Natural killer cell treated with Interleukin-12 subunit alpha and Interleukin-12 subunit beta and Interleukin-15 and Interleukin-18, amount 100 ng/mL, for 72 hours (primary cell): ENCODE results near the gene PGRMC1. TPM values are rescaled to one million over a fixed set of nuclear protein-coding genes. Genes with fewer than 3 reads are reported as not detected.

Source experiments
- ATAC-seq, 2 donors: fragments of 150-1000 bp; cut with Tn5 transposase in 1 of 2; sonication (Bioruptor Pico), chemical (Tn5 transposase) in 1 of 2; 2 replicates each; pipeline ENCODE4 v1.10.0; 2021
- DNase-seq: peaks from one replicate; pipeline ENCODE4 v3.0.0; 2022; ENCODE audit warnings: low spot score
- H3K27ac Mint-ChIP-seq, 2 donors: 1 replicate in 1 of 2; 2 replicates in 1 of 2; pipeline ENCODE4 v1.8.0; 2022; ENCODE audit warnings: mixed read lengths in 2 of 2, mild to moderate bottlenecking in 1 of 2, moderate library complexity in 1 of 2
- H3K27me3 Mint-ChIP-seq, 2 donors: 1 replicate in 1 of 2; 2 replicates in 1 of 2; pipeline ENCODE4 v1.8.0; 2022; ENCODE audit warnings: mixed read lengths in 2 of 2
- H3K36me3 Mint-ChIP-seq: one replicate; pipeline ENCODE4 v1.8.0; 2022; ENCODE audit warnings: mixed read lengths
- H3K4me1 Mint-ChIP-seq, 2 donors: 1 replicate in 1 of 2; 2 replicates in 1 of 2; pipeline ENCODE4 v1.8.0; 2022; ENCODE audit warnings: low read depth in 2 of 2, mixed read lengths in 2 of 2, mild to moderate bottlenecking in 1 of 2
- H3K4me3 Mint-ChIP-seq: one replicate; pipeline ENCODE4 v1.8.0; 2022; ENCODE audit warnings: mixed read lengths
- H3K9me3 Mint-ChIP-seq: 2 replicates; pipeline ENCODE4 v1.8.0; 2022; ENCODE audit warnings: mixed read lengths
- total RNA-seq, 2 donors: library from RNA; stranded (reverse); gene quantifications; one replicate each; pipeline ENCODE4 v1.2.3, GENCODE V29; 2022

PGRMC1 gene
- total RNA-seq, 2 donors from 2014 or later, result 27.4 to 29.0 TPM

- Mint-ChIP-seq H3K36me3 (no peaks in the 10 kb centered on the region), H3K4me3 (no peak overlapping the region), H3K27ac (no peak overlapping the region), H3K4me1 (no peaks in the 10 kb centered on the region), H3K9me3 (no peaks in the 10 kb centered on the region), H3K27me3 (peaks cover 22 to 25% of the 10 kb centered on the region in 2 donors)
- ATAC-seq (no peak), DNase-seq (no peak)
These were observed 24.5 kb upstream of the PGRMC1 start for GRCh38 chrX:119211649-119212014.

GRCh38 chrX:119218198-119218597, 17.9 kb upstream of the PGRMC1 start:
- Mint-ChIP-seq H3K36me3 (no peaks in the 10 kb centered on the region), H3K27ac (no peak overlapping the region), H3K4me1 (no peaks in the 10 kb centered on the region), H3K9me3 (no peaks in the 10 kb centered on the region), H3K4me3 (no peak overlapping the region), H3K27me3 (peaks cover 36 to 43% of the 10 kb centered on the region in 2 donors)
- ATAC-seq (no peak), DNase-seq (no peak)

- ATAC-seq (no peak), DNase-seq (no peak)
- Mint-ChIP-seq H3K4me1 (no peaks in the 10 kb centered on the region), H3K27me3 (peaks cover 37 to 39% of the 10 kb centered on the region in 2 donors), H3K27ac (no peak overlapping the region), H3K36me3 (no peaks in the 10 kb centered on the region), H3K9me3 (no peaks in the 10 kb centered on the region), H3K4me3 (no peak overlapping the region)
These were observed 13.2 kb upstream of the PGRMC1 start for GRCh38 chrX:119222932-119223331.

- Mint-ChIP-seq H3K4me3 (no peak overlapping the region), H3K27me3 (peaks cover 42 to 43% of the 10 kb centered on the region in 2 donors), H3K4me1 (no peaks in the 10 kb centered on the region), H3K9me3 (no peaks in the 10 kb centered on the region), H3K36me3 (no peaks in the 10 kb centered on the region), H3K27ac (no peak overlapping the region)
- DNase-seq (no peak), ATAC-seq (no peak)
These were observed 12.3 kb upstream of the PGRMC1 start for GRCh38 chrX:119223783-119224182.

- H3K27me3 Mint-ChIP-seq, result peaks cover 39 to 40% of the 10 kb centered on the region in 2 donors
- ATAC-seq, result no peak
- H3K4me1 Mint-ChIP-seq, result no peaks in the 10 kb centered on the region
These were observed 9.6 kb upstream of the PGRMC1 start for GRCh38 chrX:119226446-119226845.

GRCh38 chrX:119228512-119229252, 7.4 kb upstream of the PGRMC1 start:
- Mint-ChIP-seq H3K27me3 (peaks cover 39 to 42% of the 10 kb centered on the region in 2 donors), H3K36me3 (no peaks in the 10 kb centered on the region), H3K9me3 (no peaks in the 10 kb centered on the region), H3K4me1 (no peaks in the 10 kb centered on the region), H3K27ac (no peak overlapping the region), H3K4me3 (no peak overlapping the region)
- ATAC-seq (no peak), DNase-seq (no peak)

More at GRCh38 chrX:119226446-119226845, 9.6 kb upstream of the PGRMC1 start:
- H3K4me3 Mint-ChIP-seq, result no peak overlapping the region
- no peaks in the 10 kb centered on the region for H3K9me3 Mint-ChIP-seq
- no peak for DNase-seq
- no peak overlapping the region for H3K27ac Mint-ChIP-seq
- H3K36me3 Mint-ChIP-seq, result no peaks in the 10 kb centered on the region

- Mint-ChIP-seq H3K27ac (no peak overlapping the region), H3K9me3 (no peaks in the 10 kb centered on the region), H3K4me1 (no peaks in the 10 kb centered on the region), H3K4me3 (no peak overlapping the region), H3K36me3 (no peaks in the 10 kb centered on the region), H3K27me3 (peaks cover 36 to 42% of the 10 kb centered on the region in 2 donors)
- DNase-seq, result no peak
- ATAC-seq, result no peak
These were observed 6.9 kb upstream of the PGRMC1 start for GRCh38 chrX:119229253-119229615.

GRCh38 chrX:119230850-119231249, 5.2 kb upstream of the PGRMC1 start:
- H3K36me3 Mint-ChIP-seq, result no peaks in the 10 kb centered on the region
- no peak overlapping the region for H3K4me3 Mint-ChIP-seq
- H3K9me3 Mint-ChIP-seq, result no peaks in the 10 kb centered on the region
- ATAC-seq (peak in 1 of 2 donors; percentile 68), DNase-seq (no peak)
- no peak overlapping the region for H3K27ac Mint-ChIP-seq
- H3K27me3 Mint-ChIP-seq, result peaks cover 35 to 38% of the 10 kb centered on the region in 2 donors
- peaks cover 0 to 5% of the 10 kb centered on the region in 2 donors for H3K4me1 Mint-ChIP-seq

- DNase-seq (no peak), ATAC-seq (no peak)
- no peak overlapping the region for H3K27ac Mint-ChIP-seq
- no peak overlapping the region for H3K4me3 Mint-ChIP-seq
- H3K36me3 Mint-ChIP-seq, result no peaks in the 10 kb centered on the region
- H3K4me1 Mint-ChIP-seq, result peaks cover 2 to 6% of the 10 kb centered on the region in 2 donors
- no peaks in the 10 kb centered on the region for H3K9me3 Mint-ChIP-seq
- H3K27me3 Mint-ChIP-seq, result peaks cover 30 to 31% of the 10 kb centered on the region in 2 donors
These were observed 4.1 kb upstream of the PGRMC1 start for GRCh38 chrX:119231936-119232445.

GRCh38 chrX:119235051-119235511, 1.0 kb upstream of the PGRMC1 start:
- no peak for DNase-seq
- H3K27me3 Mint-ChIP-seq, result peaks cover 8 to 9% of the 10 kb centered on the region in 2 donors
- H3K36me3 Mint-ChIP-seq, result no peaks in the 10 kb centered on the region
- peak overlapping the region; percentile 9 to 38 for H3K27ac Mint-ChIP-seq
- ATAC-seq, result no peak
- H3K4me1 Mint-ChIP-seq, result peaks cover 11 to 15% of the 10 kb centered on the region in 2 donors
- peak overlapping the region; percentile 95 for H3K4me3 Mint-ChIP-seq
- no peaks in the 10 kb centered on the region for H3K9me3 Mint-ChIP-seq

GRCh38 chrX:119236623-119237561, 807 bp downstream of the PGRMC1 start:
- H3K4me1 Mint-ChIP-seq, result peaks cover 13 to 18% of the 10 kb centered on the region in 2 donors
- DNase-seq (peak; percentile 67), ATAC-seq (peak; percentile 34 to 50)
- no peaks in the 10 kb centered on the region for H3K9me3 Mint-ChIP-seq
- H3K27me3 Mint-ChIP-seq, result peaks cover 0 to 4% of the 10 kb centered on the region in 2 donors
- peak overlapping the region; percentile 95 for H3K4me3 Mint-ChIP-seq
- H3K36me3 Mint-ChIP-seq, result peaks cover 2% of the 10 kb centered on the region
- H3K27ac Mint-ChIP-seq, result peak overlapping the region; percentile 9 to 24

- Mint-ChIP-seq H3K27me3 (peaks cover 0 to 7% of the 10 kb centered on the region in 2 donors), H3K4me1 (peaks cover 20 to 22% of the 10 kb centered on the region in 2 donors), H3K9me3 (no peaks in the 10 kb centered on the region), H3K36me3 (peaks cover 8% of the 10 kb centered on the region), H3K27ac (peak overlapping the region; percentile 8 to 24), H3K4me3 (peak overlapping the region; percentile 95)
- ATAC-seq (no peak), DNase-seq (no peak)
These were observed 1.5 kb downstream of the PGRMC1 start for GRCh38 chrX:119237562-119237942.

- no peaks in the 10 kb centered on the region for H3K9me3 Mint-ChIP-seq
- no peak overlapping the region for H3K27ac Mint-ChIP-seq
- peaks cover 13% of the 10 kb centered on the region for H3K36me3 Mint-ChIP-seq
- peaks cover 23 to 26% of the 10 kb centered on the region in 2 donors for H3K4me1 Mint-ChIP-seq
- no peak overlapping the region for H3K4me3 Mint-ChIP-seq
- H3K27me3 Mint-ChIP-seq, result peaks cover 0 to 11% of the 10 kb centered on the region in 2 donors
- DNase-seq (no peak), ATAC-seq (no peak)
These were observed 2.5 kb downstream of the PGRMC1 start for GRCh38 chrX:119238557-119238956.
